Thoracic aorta (tissue), 2 donors: ENCODE results near the gene NRSN1. TPM values are rescaled to one million over a fixed set of nuclear protein-coding genes. Genes with fewer than 3 reads are reported as not detected.
"Not testable (repeated sequence)": the region's sequence is repeated elsewhere in the genome, so short reads cannot be mapped to it uniquely, and the experiment has no call there.

Source experiments
- ATAC-seq: fragments of 150-250 bp; one replicate; pipeline ENCODE4 v1.8.0; 2017; ENCODE audit warnings: low read depth; ENCODE audit not compliant: insufficient number of reproducible peaks, low FRiP score
- DNase-seq: peaks from one replicate; pipeline ENCODE4 v3.0.0-alpha.2; 2020; ENCODE audit warnings: low spot score
- H3K27ac ChIP-seq, 2 donors: fragments of 200-600 bp; sonication (generic); 1 replicate in 1 of 2; 2 replicates in 1 of 2; pipeline ENCODE4 v1.5.1; 2016; ENCODE audit warnings: mild to moderate bottlenecking in 2 of 2, moderate library complexity in 2 of 2
- H3K27me3 ChIP-seq: fragments of 200-600 bp; sonication (generic); replicated peaks from 2 replicates; pipeline ENCODE4 v1.6.0; 2016; ENCODE audit warnings: mild to moderate bottlenecking; ENCODE audit not compliant: insufficient read depth
- H3K36me3 ChIP-seq: fragments of 200-600 bp; sonication (generic); one replicate; pipeline ENCODE4 v1.5.1; 2016
- H3K4me1 ChIP-seq, 2 donors: fragments of 200-600 bp; sonication (generic); 1 replicate in 1 of 2; 2 replicates in 1 of 2; pipeline versions ENCODE4 v1.5.1 to v1.6.0; 2016; ENCODE audit warnings: low read depth in 2 of 2, mild to moderate bottlenecking in 1 of 2; ENCODE audit not compliant: control insufficient read depth in 1 of 2
- H3K4me3 ChIP-seq: fragments of 200-600 bp; sonication (generic); 2 replicates; pipeline ENCODE4 v1.5.1; 2016; ENCODE audit warnings: mild to moderate bottlenecking
- H3K9me3 ChIP-seq: fragments of 200-600 bp; sonication (generic); 2 replicates; pipeline ENCODE4 v1.5.1; 2016
- total RNA-seq, 2 donors: library from RNA; depleted of rRNA; stranded (reverse); fragments of >200 nt; gene quantifications; one replicate each; pipeline versions ENCODE4 v1.1.0 to v1.2.3, GENCODE V29; 2016
- TF ChIP-seq, protein P1 (sequence below): fragments of 200-600 bp; sonication (generic); IDR thresholded peaks from one replicate; pipeline ENCODE4 v1.5.1; 2019; ENCODE audit warnings: antibody characterized with exemption

NRSN1 gene
- total RNA-seq, 2 donors from 2014 or later: not detected

- DNase-seq (no peak), ATAC-seq (no peak)
- TF ChIP-seq, protein P1, sequence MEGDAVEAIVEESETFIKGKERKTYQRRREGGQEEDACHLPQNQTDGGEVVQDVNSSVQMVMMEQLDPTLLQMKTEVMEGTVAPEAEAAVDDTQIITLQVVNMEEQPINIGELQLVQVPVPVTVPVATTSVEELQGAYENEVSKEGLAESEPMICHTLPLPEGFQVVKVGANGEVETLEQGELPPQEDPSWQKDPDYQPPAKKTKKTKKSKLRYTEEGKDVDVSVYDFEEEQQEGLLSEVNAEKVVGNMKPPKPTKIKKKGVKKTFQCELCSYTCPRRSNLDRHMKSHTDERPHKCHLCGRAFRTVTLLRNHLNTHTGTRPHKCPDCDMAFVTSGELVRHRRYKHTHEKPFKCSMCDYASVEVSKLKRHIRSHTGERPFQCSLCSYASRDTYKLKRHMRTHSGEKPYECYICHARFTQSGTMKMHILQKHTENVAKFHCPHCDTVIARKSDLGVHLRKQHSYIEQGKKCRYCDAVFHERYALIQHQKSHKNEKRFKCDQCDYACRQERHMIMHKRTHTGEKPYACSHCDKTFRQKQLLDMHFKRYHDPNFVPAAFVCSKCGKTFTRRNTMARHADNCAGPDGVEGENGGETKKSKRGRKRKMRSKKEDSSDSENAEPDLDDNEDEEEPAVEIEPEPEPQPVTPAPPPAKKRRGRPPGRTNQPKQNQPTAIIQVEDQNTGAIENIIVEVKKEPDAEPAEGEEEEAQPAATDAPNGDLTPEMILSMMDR: no peak
- H3K27me3 ChIP-seq: no peaks in the 10 kb centered on the region
- no peaks in the 10 kb centered on the region for H3K36me3 ChIP-seq
- H3K4me3 ChIP-seq: no peak overlapping the region
- no peaks in the 10 kb centered on the region for H3K4me1 ChIP-seq
- H3K27ac ChIP-seq: no peak overlapping the region
- no peaks in the 10 kb centered on the region for H3K9me3 ChIP-seq
Observed at GRCh38 chr6:24131751-24132150, 5.7 kb downstream of the NRSN1 start.

DNA sequence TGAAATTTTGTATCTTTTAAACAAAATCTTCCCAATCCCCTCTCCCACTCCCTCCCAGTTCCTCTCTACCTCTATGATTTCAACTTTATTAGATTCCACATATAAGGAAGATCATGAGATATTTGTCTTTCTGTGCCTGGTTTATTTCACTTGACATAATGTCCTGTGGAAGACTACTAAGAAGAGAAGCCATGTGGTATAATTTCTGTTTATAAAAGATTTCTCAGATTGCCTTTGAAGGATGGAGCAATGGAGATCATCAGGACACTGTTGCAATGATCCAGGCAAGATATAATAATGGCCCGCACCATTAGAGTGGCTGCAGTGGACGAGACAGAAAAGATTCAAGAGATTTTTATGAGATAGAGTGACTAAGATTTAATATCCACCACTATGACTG is 13.1 kb downstream of the NRSN1 start:
- ATAC-seq (no peak), DNase-seq (no peak)
- no peak overlapping the region for H3K4me3 ChIP-seq
- H3K27ac ChIP-seq: no peak overlapping the region
- no peaks in the 10 kb centered on the region for H3K9me3 ChIP-seq
- TF ChIP-seq, protein P1: no peak
- H3K36me3 ChIP-seq: no peaks in the 10 kb centered on the region
- H3K27me3 ChIP-seq: no peaks in the 10 kb centered on the region
- H3K4me1 ChIP-seq: no peaks in the 10 kb centered on the region

GRCh38 chr6:24139639-24140038 is 13.6 kb downstream of the NRSN1 start:
- no peak overlapping the region for H3K27ac ChIP-seq
- ATAC-seq: no peak
- H3K9me3 ChIP-seq: no peaks in the 10 kb centered on the region
- no peaks in the 10 kb centered on the region for H3K36me3 ChIP-seq
- H3K4me3 ChIP-seq: no peak overlapping the region
- H3K4me1 ChIP-seq: no peaks in the 10 kb centered on the region
- TF ChIP-seq, protein P1: no peak
- H3K27me3 ChIP-seq: no peaks in the 10 kb centered on the region
- DNase-seq: no peak

DNA sequence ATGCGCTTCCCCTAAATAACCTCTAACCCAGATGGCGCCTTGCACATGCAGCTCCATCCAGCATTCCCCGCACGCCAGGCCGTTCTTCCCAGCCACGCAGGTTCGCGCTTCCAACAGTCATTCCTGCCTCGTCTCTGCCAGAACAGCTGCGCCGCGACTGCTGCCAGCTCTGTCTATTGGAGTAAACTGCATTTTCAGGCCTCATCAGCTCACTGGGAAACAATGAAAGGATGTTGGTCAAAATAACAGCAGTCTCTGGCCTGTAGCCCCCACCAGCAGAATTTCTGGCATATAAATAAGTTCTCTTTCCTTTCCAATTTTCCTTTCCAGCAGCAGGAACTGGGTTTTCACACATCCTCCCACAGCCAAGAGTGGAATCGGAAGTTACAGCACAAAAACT is 14.6 kb downstream of the NRSN1 start:
- Histone ChIP-seq H3K27ac (no peak overlapping the region), H3K4me1 (no peaks in the 10 kb centered on the region), H3K27me3 (no peaks in the 10 kb centered on the region), H3K36me3 (no peaks in the 10 kb centered on the region), H3K4me3 (no peak overlapping the region), H3K9me3 (no peaks in the 10 kb centered on the region)
- DNase-seq: no peak
- no peak for ATAC-seq
- TF ChIP-seq, protein P1: no peak

GRCh38 chr6:24142733-24143132 is 16.7 kb downstream of the NRSN1 start:
- not testable (repeated sequence) for H3K27ac ChIP-seq, H3K27me3 ChIP-seq, DNase-seq, H3K4me1 ChIP-seq, H3K36me3 ChIP-seq, H3K9me3 ChIP-seq, H3K4me3 ChIP-seq, ATAC-seq

DNA sequence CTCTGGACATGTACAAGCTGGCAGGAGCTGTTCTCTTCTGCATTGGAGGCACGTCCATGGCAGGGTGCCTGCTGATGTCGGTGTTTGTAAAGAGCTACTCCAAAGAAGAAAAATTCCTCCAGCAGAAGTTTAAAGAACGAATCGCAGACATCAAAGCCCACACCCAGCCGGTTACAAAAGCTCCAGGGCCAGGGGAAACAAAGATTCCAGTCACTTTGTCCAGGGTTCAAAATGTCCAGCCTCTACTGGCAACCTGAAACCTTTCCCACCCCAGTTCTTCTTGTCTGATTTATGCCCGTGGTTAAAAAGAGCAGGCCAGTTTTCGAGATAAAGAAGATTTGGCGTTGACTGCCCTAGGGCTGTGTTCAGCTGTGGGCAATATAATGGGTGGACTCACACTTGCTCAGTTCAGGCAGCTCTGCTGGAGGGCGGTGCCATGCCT is 19.7 kb downstream of the NRSN1 start:
- Histone ChIP-seq H3K4me3 (no peak overlapping the region), H3K27ac (no peak overlapping the region), H3K4me1 (no peaks in the 10 kb centered on the region), H3K36me3 (no peaks in the 10 kb centered on the region), H3K9me3 (no peaks in the 10 kb centered on the region), H3K27me3 (no peaks in the 10 kb centered on the region)
- ATAC-seq (no peak), DNase-seq (no peak)
- TF ChIP-seq, protein P1: no peak
